ENCODE data around the gene MROH7. TPM values are rescaled to one million over a fixed set of nuclear protein-coding genes. Genes with fewer than 3 reads are reported as not detected.

MROH7 gene
- total RNA-seq, 4 donors from 2014 or later: 0.65 to 3.0 (median 2.0) TPM

DNA sequence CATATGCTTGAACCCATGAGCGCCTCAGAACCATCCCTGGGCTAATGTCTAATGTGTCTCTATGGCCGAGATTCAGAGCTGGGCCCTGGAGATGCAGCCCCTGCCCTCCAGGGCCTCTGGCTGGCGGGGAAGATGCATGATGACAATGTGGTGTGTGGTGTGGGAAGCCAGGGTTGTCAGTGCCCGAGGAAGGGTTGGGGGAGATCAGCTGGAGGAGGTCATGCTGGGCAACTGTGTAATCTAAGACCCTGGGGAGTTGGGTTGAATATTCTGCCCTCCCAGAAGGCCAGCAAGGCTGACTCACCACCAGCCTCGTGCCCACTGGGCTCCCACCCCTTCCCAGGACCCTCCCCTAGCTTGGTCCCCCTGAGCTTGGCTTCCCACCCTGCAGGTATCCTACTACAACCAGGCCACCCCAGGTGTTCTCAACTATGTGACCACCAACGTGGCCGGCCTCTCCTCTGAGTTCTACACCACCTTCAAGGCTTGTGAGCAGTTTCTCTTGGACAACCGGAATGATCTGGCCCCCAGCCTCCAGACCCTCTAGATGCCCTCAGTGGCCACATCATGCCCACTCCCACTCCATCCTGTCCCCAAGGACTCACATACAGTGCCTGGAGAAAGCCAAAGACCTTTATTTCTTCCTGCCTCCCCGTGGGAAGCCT is 32.9 kb upstream of the MROH7 start:
- WGBS, 2 donors: 86 to 88% methylated on average over 9 of the region's 9 CpGs
- TF ChIP-seq POLR2A (IDR thresholded peaks at IDR 0.05) (no peak), CTCF (IDR thresholded peaks at IDR 0.05) (no peak)
- intact Hi-C loops (cut with DNase I; ENCODE audit: low total_unique reads): no loop called here
- H3K4me3 ChIP-seq (ENCODE audit: low read depth, poor library complexity, severe bottlenecking): no peak overlapping the region
- DNase-seq (ENCODE audit: low spot score in 2 of 2): peak in 1 of 2 donors; percentile 18

DNA sequence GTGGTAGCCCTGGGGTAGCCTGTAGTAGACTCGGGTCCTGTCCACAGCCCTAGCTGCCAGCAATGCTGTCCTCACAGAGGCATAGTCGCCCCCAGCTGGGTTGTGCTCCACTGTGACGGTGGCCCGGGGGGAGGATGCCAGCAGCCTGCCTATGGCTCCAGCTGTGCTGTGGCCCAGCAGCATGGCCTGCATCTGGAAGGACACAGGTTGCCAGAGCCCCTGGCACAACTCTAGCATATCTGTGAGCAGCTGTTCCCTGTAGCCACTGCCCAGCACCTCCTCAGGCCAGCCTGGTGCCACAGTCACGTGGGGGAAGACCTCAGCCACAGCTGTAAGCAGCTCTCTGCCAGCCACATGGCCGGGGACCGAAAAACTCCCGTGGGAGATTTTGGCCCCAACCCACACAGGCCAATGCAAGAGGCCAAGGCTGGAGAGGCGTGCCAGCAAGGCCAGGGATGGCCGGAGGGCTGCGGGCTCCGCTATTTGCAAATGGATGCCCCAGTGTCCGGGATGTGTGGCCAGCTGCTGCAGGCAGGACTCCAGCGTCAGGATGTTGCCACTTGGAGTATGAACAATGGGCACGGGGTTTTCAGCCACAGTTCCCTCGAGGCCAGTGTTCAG is 32.2 kb upstream of the MROH7 start:
- intact Hi-C loops (cut with DNase I; ENCODE audit: low total_unique reads): no loop called here
- WGBS, 2 donors: 71 to 83% methylated on average over 4 to 10 of the region's 16 CpGs
- TF ChIP-seq CTCF (IDR thresholded peaks at IDR 0.05) (no peak), POLR2A (IDR thresholded peaks at IDR 0.05) (no peak)
- DNase-seq (ENCODE audit: low spot score in 2 of 2): peak in 1 of 2 donors; percentile 78
- H3K4me3 ChIP-seq (ENCODE audit: low read depth, poor library complexity, severe bottlenecking): no peak overlapping the region

DNA sequence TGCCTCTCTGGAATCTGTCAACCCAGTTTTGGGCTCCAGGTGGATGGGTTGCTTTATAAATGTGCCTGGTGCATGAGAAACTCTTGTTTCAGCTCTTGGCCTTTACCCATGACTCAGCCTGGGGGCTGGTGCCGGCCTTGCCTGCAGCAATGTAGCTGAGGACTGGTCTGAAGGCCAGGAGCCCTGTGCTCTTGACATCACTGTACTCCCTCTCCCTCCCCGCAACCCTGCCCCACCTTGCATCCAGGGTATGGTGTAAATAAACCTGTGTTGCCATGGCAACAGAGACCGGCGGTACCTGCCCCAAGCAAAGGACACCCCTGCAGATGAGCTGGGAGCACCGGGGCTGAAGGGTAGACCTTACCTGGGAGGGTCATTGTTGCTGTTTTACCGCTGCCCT is 31.5 kb upstream of the MROH7 start:
- no peak overlapping the region for H3K4me3 ChIP-seq (ENCODE audit: low read depth, poor library complexity, severe bottlenecking)
- DNase-seq (ENCODE audit: low spot score in 2 of 2): peak in 1 of 2 donors; percentile 67
- intact Hi-C loops (cut with DNase I; ENCODE audit: low total_unique reads): no loop called here
- TF ChIP-seq CTCF (IDR thresholded peaks at IDR 0.05): no peak
- 81 to 83% methylated on average over 5 to 6 of the region's 6 CpGs for WGBS, 2 donors

DNA sequence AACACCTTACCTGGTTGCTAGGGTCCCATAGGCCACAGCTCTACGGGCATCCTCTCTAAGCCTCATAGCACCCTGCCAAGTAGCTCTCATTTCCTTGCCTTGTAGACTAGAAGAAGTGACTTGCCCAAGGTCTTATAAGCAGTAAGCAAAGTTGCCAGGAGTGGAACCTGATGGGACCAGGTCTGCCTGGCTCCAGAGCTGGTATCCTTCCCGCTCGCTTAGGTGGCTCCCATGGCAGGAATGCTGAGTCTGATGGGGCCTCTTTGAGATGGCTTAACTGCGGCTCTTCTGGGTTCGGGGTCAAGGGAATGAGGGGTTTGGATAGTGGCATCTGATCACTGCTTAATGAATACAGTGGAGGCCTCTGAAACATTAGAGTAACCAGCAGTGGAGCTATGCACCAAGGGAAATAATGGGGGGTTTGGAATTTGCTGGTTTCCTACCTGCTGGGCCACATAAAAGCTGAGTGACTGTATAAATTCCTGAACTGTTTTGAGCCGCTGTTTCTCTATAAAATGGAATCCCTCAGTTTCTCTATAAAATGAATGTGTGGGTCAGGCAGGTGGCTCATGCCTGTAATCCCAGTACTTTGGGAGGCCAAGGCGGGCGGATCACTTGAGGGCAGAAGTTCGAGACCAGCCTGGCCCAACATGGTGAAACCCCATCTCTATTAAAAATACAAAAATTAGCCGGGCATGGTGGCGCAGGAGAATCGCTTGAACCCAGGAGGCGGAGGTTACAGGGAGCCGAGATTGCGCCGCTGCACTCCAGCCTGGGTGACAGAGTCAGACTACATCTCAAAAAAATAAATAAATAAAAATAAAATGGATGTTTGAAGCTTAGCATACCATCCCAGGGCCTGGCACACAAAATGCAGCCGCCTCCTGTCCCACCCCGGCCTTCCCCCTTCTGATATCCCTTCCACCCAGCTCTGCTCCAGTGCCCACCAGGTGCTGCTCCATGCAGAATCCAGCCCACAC is 30.7 kb upstream of the MROH7 start:
- 97 to 98% methylated on average over 18 of the region's 18 CpGs for WGBS, 2 donors
- TF ChIP-seq CTCF (IDR thresholded peaks at IDR 0.05): no peak
- no peak for TF ChIP-seq POLR2A (IDR thresholded peaks at IDR 0.05)
- DNase-seq (ENCODE audit: low spot score in 2 of 2): peak in 1 of 2 donors; percentile 60
- intact Hi-C loops (cut with DNase I; ENCODE audit: low total_unique reads): no loop called here
- H3K4me3 ChIP-seq (ENCODE audit: low read depth, poor library complexity, severe bottlenecking): no peak overlapping the region

DNA sequence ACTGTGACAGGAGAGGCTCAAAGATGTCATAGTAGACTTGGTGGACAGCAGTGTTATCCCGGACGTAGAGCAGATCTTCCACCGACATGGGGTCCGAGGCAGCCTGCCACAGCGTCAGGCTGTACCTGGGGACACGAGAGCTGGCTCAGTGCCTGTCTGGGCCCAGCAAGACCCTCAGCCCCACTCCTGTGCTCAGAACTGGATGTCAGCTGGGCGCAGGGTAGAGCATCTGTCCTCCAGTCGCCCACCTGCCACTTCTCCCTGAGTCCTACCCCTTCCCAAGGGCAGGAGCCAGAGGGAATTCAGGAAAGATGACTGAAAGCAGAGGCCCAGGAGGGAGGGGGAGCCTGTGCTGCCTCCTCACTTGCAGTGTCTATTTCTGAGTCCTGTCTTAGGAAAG is 30.0 kb upstream of the MROH7 start:
- intact Hi-C loops (cut with DNase I; ENCODE audit: low total_unique reads): no loop called here
- DNase-seq (ENCODE audit: low spot score in 2 of 2): no peak

More for the DNA sequence above, 30.0 kb upstream of the MROH7 start:
- TF ChIP-seq POLR2A (IDR thresholded peaks at IDR 0.05) (no peak), CTCF (IDR thresholded peaks at IDR 0.05) (no peak)
- H3K4me3 ChIP-seq (ENCODE audit: low read depth, poor library complexity, severe bottlenecking): no peak overlapping the region
- WGBS, 2 donors: 91 to 92% methylated on average over 8 of the region's 8 CpGs

Measured in lower leg skin (tissue), 4 donors.